Measurements from ENCODE around the gene CD7.

CD7 gene

GRCh38 chr17:82333279-82334171, 16.1 kb upstream of the CD7 start, which contains the start of gene SECTM1:
Gene SECTM1, minus strand, starts transcription at chr17:82333766. Its CDS starts 6,526 bp downstream, at chr17:82327240.
- Histone ChIP-seq H3K9ac (ENCODE audit: low read depth, low read length) (no peak within 1 kb of the TSS), H3K4me1 (ENCODE audit: control insufficient read depth, insufficient read depth, low read length) (peaks cover 8% of the 10 kb centered on the region), H3K27me3 (ENCODE audit: control insufficient read depth, insufficient read depth, low read length) (peaks cover 38% of the 10 kb centered on the region), H3K4me3 (ENCODE audit: low read depth, low read length) (peak within 1 kb of the TSS; percentile 43), H3K36me3 (ENCODE audit: control insufficient read depth, insufficient read depth, low read length) (no peaks in the 10 kb centered on the region), H3K27ac (ENCODE audit: low read depth, low read length) (no peak within 1 kb of the TSS), H3K9me3 (ENCODE audit: control insufficient read depth, insufficient read depth, low read length) (no peaks in the 10 kb centered on the region)

- peaks cover 38% of the 10 kb centered on the region for H3K27me3 ChIP-seq (ENCODE audit: control insufficient read depth, insufficient read depth, low read length)
- H3K4me1 ChIP-seq (ENCODE audit: control insufficient read depth, insufficient read depth, low read length): peaks cover 13% of the 10 kb centered on the region
- no peaks in the 10 kb centered on the region for H3K9me3 ChIP-seq (ENCODE audit: control insufficient read depth, insufficient read depth, low read length)
- no peak overlapping the region for H3K27ac ChIP-seq (ENCODE audit: low read depth, low read length)
- H3K36me3 ChIP-seq (ENCODE audit: control insufficient read depth, insufficient read depth, low read length): no peaks in the 10 kb centered on the region
- H3K9ac ChIP-seq (ENCODE audit: low read depth, low read length): no peak overlapping the region
- H3K4me3 ChIP-seq (ENCODE audit: low read depth, low read length): peak overlapping the region; percentile 43
These were observed 15.4 kb upstream of the CD7 start for GRCh38 chr17:82332669-82333278.

GRCh38 chr17:82331345-82331939, 14.0 kb upstream of the CD7 start:
- Histone ChIP-seq H3K4me1 (ENCODE audit: control insufficient read depth, insufficient read depth, low read length) (peaks cover 14% of the 10 kb centered on the region), H3K9ac (ENCODE audit: low read depth, low read length) (no peak overlapping the region), H3K27ac (ENCODE audit: low read depth, low read length) (no peak overlapping the region), H3K27me3 (ENCODE audit: control insufficient read depth, insufficient read depth, low read length) (peaks cover 38% of the 10 kb centered on the region), H3K9me3 (ENCODE audit: control insufficient read depth, insufficient read depth, low read length) (no peaks in the 10 kb centered on the region), H3K36me3 (ENCODE audit: control insufficient read depth, insufficient read depth, low read length) (no peaks in the 10 kb centered on the region), H3K4me3 (ENCODE audit: low read depth, low read length) (no peak overlapping the region)

GRCh38 chr17:82330322-82331239, 13.2 kb upstream of the CD7 start:
- no peak overlapping the region for H3K4me3 ChIP-seq (ENCODE audit: low read depth, low read length)

GRCh38 chr17:82329683-82330321, 12.4 kb upstream of the CD7 start:
- no peak overlapping the region for H3K27ac ChIP-seq (ENCODE audit: low read depth, low read length)
- no peaks in the 10 kb centered on the region for H3K36me3 ChIP-seq (ENCODE audit: control insufficient read depth, insufficient read depth, low read length)
- H3K4me3 ChIP-seq (ENCODE audit: low read depth, low read length): no peak overlapping the region
- no peak overlapping the region for H3K9ac ChIP-seq (ENCODE audit: low read depth, low read length)
- H3K27me3 ChIP-seq (ENCODE audit: control insufficient read depth, insufficient read depth, low read length): peaks cover 32% of the 10 kb centered on the region
- H3K4me1 ChIP-seq (ENCODE audit: control insufficient read depth, insufficient read depth, low read length): peaks cover 14% of the 10 kb centered on the region
- H3K9me3 ChIP-seq (ENCODE audit: control insufficient read depth, insufficient read depth, low read length): no peaks in the 10 kb centered on the region

More at GRCh38 chr17:82330322-82331239, 13.2 kb upstream of the CD7 start:
- Histone ChIP-seq H3K36me3 (ENCODE audit: control insufficient read depth, insufficient read depth, low read length) (no peaks in the 10 kb centered on the region), H3K9ac (ENCODE audit: low read depth, low read length) (no peak overlapping the region), H3K4me1 (ENCODE audit: control insufficient read depth, insufficient read depth, low read length) (peaks cover 14% of the 10 kb centered on the region), H3K27ac (ENCODE audit: low read depth, low read length) (no peak overlapping the region), H3K9me3 (ENCODE audit: control insufficient read depth, insufficient read depth, low read length) (no peaks in the 10 kb centered on the region), H3K27me3 (ENCODE audit: control insufficient read depth, insufficient read depth, low read length) (peaks cover 38% of the 10 kb centered on the region)

GRCh38 chr17:82328994-82329507, 11.6 kb upstream of the CD7 start:
- H3K4me3 ChIP-seq (ENCODE audit: low read depth, low read length): no peak overlapping the region
- H3K9ac ChIP-seq (ENCODE audit: low read depth, low read length): no peak overlapping the region
- peaks cover 25% of the 10 kb centered on the region for H3K27me3 ChIP-seq (ENCODE audit: control insufficient read depth, insufficient read depth, low read length)
- no peak overlapping the region for H3K27ac ChIP-seq (ENCODE audit: low read depth, low read length)
- H3K4me1 ChIP-seq (ENCODE audit: control insufficient read depth, insufficient read depth, low read length): peaks cover 14% of the 10 kb centered on the region
- no peaks in the 10 kb centered on the region for H3K9me3 ChIP-seq (ENCODE audit: control insufficient read depth, insufficient read depth, low read length)
- no peaks in the 10 kb centered on the region for H3K36me3 ChIP-seq (ENCODE audit: control insufficient read depth, insufficient read depth, low read length)

GRCh38 chr17:82328141-82328993, 11.0 kb upstream of the CD7 start:
- Histone ChIP-seq H3K27ac (ENCODE audit: low read depth, low read length) (no peak overlapping the region), H3K36me3 (ENCODE audit: control insufficient read depth, insufficient read depth, low read length) (no peaks in the 10 kb centered on the region), H3K4me3 (ENCODE audit: low read depth, low read length) (no peak overlapping the region), H3K4me1 (ENCODE audit: control insufficient read depth, insufficient read depth, low read length) (peaks cover 14% of the 10 kb centered on the region), H3K27me3 (ENCODE audit: control insufficient read depth, insufficient read depth, low read length) (peaks cover 19% of the 10 kb centered on the region), H3K9me3 (ENCODE audit: control insufficient read depth, insufficient read depth, low read length) (no peaks in the 10 kb centered on the region), H3K9ac (ENCODE audit: low read depth, low read length) (no peak overlapping the region)

- Histone ChIP-seq H3K36me3 (ENCODE audit: control insufficient read depth, insufficient read depth, low read length) (no peaks in the 10 kb centered on the region), H3K9me3 (ENCODE audit: control insufficient read depth, insufficient read depth, low read length) (no peaks in the 10 kb centered on the region), H3K4me3 (ENCODE audit: low read depth, low read length) (no peak overlapping the region), H3K9ac (ENCODE audit: low read depth, low read length) (no peak overlapping the region), H3K27me3 (ENCODE audit: control insufficient read depth, insufficient read depth, low read length) (peaks cover 12% of the 10 kb centered on the region), H3K27ac (ENCODE audit: low read depth, low read length) (no peak overlapping the region), H3K4me1 (ENCODE audit: control insufficient read depth, insufficient read depth, low read length) (peaks cover 12% of the 10 kb centered on the region)
These were observed 10.3 kb upstream of the CD7 start for GRCh38 chr17:82327757-82328140.

GRCh38 chr17:82327289-82327688, 9.9 kb upstream of the CD7 start:
- H3K27me3 ChIP-seq (ENCODE audit: control insufficient read depth, insufficient read depth, low read length): peaks cover 8% of the 10 kb centered on the region
- no peak overlapping the region for H3K27ac ChIP-seq (ENCODE audit: low read depth, low read length)
- H3K9me3 ChIP-seq (ENCODE audit: control insufficient read depth, insufficient read depth, low read length): no peaks in the 10 kb centered on the region

More at GRCh38 chr17:82327289-82327688, 9.9 kb upstream of the CD7 start:
- peaks cover 10% of the 10 kb centered on the region; the same call in 1 of the 2 replicates for H3K4me1 ChIP-seq (ENCODE audit: control insufficient read depth, insufficient read depth, low read length)
- no peaks in the 10 kb centered on the region for H3K36me3 ChIP-seq (ENCODE audit: control insufficient read depth, insufficient read depth, low read length)
- no peak overlapping the region for H3K4me3 ChIP-seq (ENCODE audit: low read depth, low read length)
- H3K9ac ChIP-seq (ENCODE audit: low read depth, low read length): no peak overlapping the region
